Tibial nerve (tissue), 4 donors: Measurements from ENCODE around the gene CYB561A3. TPM values are rescaled to one million over a fixed set of nuclear protein-coding genes. Genes with fewer than 3 reads are reported as not detected.

Source experiments
- DNase-seq, 2 donors: peaks; one replicate each; pipeline ENCODE4 v3.0.0-alpha.2; 2019; ENCODE audit warnings: low spot score in 2 of 2
- H3K27ac ChIP-seq, 4 donors: fragments of 200-600 bp; sonication (generic) in 3 of 4; one replicate each; pipeline ENCODE4 v1.5.1; 2017 to 2019; ENCODE audit warnings: mild to moderate bottlenecking in 1 of 4
- H3K27me3 ChIP-seq, 2 donors: fragments of 200-600 bp; sonication (generic) in 1 of 2; one replicate each; pipeline versions ENCODE4 v1.5.1 to v1.6.0; 2017 to 2019
- H3K36me3 ChIP-seq, 3 donors: fragments of 200-600 bp; sonication (generic); one replicate each; pipeline ENCODE4 v1.5.1; 2018 to 2019
- H3K4me1 ChIP-seq, 4 donors: fragments of 200-600 bp; sonication (generic) in 3 of 4; one replicate each; pipeline ENCODE4 v1.5.1; 2017 to 2019
- H3K4me3 ChIP-seq, 4 donors: fragments of 200-600 bp; sonication (generic) in 3 of 4; one replicate each; pipeline ENCODE4 v1.5.1; 2017 to 2019; ENCODE audit warnings: mild to moderate bottlenecking in 1 of 4, moderate library complexity in 1 of 4
- H3K9me3 ChIP-seq, 4 donors: fragments of 200-600 bp; sonication (generic) in 3 of 4; one replicate each; pipeline ENCODE4 v1.5.1; 2017 to 2019
- EP300 ChIP-seq, 2 donors: sonication (generic); formaldehyde crosslinking; IDR thresholded peaks; one replicate each; pipeline ENCODE4 v1.6.1; 2017; ENCODE audit warnings: antibody characterized with exemption in 2 of 2, mild to moderate bottlenecking in 1 of 2
- POLR2A ChIP-seq, 2 donors: fragments of 450-650 bp; IDR thresholded peaks; one replicate each; pipeline ENCODE4 v1.6.1; 2017; ENCODE audit warnings: antibody characterized with exemption in 2 of 2, mild to moderate bottlenecking in 2 of 2, moderate library complexity in 2 of 2
- WGBS, 2 donors: methylation state at CpG; one replicate each; pipeline ENCODE4 v1.1.5; 2018; 5-methylcytosine and 5-hydroxymethylcytosine counted together
- total RNA-seq, 4 donors: library from RNA; depleted of rRNA; stranded (reverse); fragments of >200 nt; gene quantifications; one replicate each; pipeline ENCODE4 v1.1.0, GENCODE V29; 2016
- TF ChIP-seq, protein P1 (sequence below), 5 experiments: fragments of 200-600 bp in 3 of 5; fragments of 450-650 bp in 2 of 5; sonication (generic) in 3 of 5; IDR thresholded peaks; one replicate each; pipeline ENCODE4 v1.5.1; 2016 to 2019; ENCODE audit warnings: antibody characterized with exemption in 5 of 5, mild to moderate bottlenecking in 3 of 5, moderate library complexity in 2 of 5

CYB561A3 gene
- total RNA-seq, 4 donors from 2014 or later = 44.2 to 68.2 (median 45.8) TPM

DNA sequence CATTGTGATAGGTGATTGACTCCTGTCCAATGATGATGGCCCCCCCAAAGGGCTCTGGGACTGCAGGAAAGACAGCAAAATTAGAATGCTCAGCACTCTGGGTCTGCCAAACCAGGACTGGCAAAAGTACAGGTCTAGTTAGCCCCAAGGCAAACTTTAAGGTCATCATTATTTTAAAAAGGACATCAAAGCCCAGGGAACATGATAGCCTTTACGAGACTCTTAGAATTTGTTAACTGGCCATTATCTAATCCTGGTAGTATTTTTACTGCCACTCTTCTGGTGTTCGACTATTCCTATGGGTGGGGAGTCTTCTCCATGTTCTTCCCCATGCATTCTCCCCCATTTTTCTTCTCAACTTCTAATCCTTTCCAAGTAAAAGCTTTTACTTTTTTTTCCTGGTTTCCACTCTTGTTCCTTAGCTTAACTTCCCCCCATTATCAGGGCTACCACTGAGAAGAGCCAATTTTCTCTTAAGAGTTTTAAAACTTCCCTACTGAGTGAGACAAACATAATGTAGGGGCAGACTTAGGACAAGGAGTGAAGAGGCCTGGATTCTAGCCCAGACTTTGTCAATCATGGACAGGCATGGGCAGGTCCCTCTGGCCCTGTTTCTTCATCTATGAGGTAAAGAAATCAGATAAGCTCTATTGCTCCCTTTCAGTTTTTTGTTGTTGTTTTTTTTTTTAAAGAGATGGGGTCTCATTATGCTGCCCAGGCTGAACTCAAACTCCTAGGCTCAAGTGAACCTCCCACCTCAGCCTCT, 35.9 kb downstream of the CYB561A3 start:
- no peaks in the 10 kb centered on the region for H3K9me3 ChIP-seq
- DNase-seq = no peak
- no peak overlapping the region for H3K4me3 ChIP-seq
- TF ChIP-seq, protein P1, sequence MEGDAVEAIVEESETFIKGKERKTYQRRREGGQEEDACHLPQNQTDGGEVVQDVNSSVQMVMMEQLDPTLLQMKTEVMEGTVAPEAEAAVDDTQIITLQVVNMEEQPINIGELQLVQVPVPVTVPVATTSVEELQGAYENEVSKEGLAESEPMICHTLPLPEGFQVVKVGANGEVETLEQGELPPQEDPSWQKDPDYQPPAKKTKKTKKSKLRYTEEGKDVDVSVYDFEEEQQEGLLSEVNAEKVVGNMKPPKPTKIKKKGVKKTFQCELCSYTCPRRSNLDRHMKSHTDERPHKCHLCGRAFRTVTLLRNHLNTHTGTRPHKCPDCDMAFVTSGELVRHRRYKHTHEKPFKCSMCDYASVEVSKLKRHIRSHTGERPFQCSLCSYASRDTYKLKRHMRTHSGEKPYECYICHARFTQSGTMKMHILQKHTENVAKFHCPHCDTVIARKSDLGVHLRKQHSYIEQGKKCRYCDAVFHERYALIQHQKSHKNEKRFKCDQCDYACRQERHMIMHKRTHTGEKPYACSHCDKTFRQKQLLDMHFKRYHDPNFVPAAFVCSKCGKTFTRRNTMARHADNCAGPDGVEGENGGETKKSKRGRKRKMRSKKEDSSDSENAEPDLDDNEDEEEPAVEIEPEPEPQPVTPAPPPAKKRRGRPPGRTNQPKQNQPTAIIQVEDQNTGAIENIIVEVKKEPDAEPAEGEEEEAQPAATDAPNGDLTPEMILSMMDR (IDR thresholded peaks at IDR 0.05) = no peak
- TF ChIP-seq EP300 (IDR thresholded peaks at IDR 0.05) = no peak
- no peak for TF ChIP-seq POLR2A (IDR thresholded peaks at IDR 0.05)
- H3K4me1 ChIP-seq = peaks cover 0 to 44% (median 0%) of the 10 kb centered on the region in 4 donors
- 86% methylated on average over 2 of the region's 2 CpGs for WGBS, 2 donors
- no peak overlapping the region for H3K27ac ChIP-seq
- peaks cover 3 to 92% (median 41%) of the 10 kb centered on the region in 3 donors for H3K36me3 ChIP-seq
- H3K27me3 ChIP-seq = no peaks in the 10 kb centered on the region

DNA sequence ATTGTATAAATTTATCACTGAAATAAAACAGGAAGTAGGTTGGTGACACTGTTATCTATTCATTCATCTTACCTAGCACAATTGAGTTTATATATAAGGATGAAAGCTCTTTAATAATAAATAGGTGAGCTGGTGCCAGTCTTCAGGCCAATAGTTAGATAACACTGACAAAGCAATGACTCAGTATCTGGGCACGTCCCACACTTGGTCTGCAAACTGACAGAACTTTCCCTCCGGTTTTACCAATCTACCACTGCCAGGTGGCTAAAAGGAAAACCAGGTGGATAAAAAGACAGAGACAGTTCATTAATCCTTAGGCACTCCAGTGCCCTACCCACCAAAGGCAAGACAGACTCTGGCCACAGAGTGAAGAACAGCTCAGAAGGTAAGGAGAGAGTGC, 46.4 kb downstream of the CYB561A3 start:
- H3K4me3 ChIP-seq = no peak overlapping the region
- H3K9me3 ChIP-seq = no peaks in the 10 kb centered on the region
- no peak for TF ChIP-seq POLR2A (IDR thresholded peaks at IDR 0.05)
- TF ChIP-seq, protein P1 (IDR thresholded peaks at IDR 0.05) = no peak
- TF ChIP-seq EP300 (IDR thresholded peaks at IDR 0.05) = no peak
- no peaks in the 10 kb centered on the region for H3K27me3 ChIP-seq
- H3K36me3 ChIP-seq = peaks cover 4 to 98% (median 56%) of the 10 kb centered on the region in 3 donors
- 86 to 87% methylated on average over 2 of the region's 2 CpGs for WGBS, 2 donors
- H3K27ac ChIP-seq = no peak overlapping the region
- no peaks in the 10 kb centered on the region for H3K4me1 ChIP-seq
- DNase-seq = no peak

DNA sequence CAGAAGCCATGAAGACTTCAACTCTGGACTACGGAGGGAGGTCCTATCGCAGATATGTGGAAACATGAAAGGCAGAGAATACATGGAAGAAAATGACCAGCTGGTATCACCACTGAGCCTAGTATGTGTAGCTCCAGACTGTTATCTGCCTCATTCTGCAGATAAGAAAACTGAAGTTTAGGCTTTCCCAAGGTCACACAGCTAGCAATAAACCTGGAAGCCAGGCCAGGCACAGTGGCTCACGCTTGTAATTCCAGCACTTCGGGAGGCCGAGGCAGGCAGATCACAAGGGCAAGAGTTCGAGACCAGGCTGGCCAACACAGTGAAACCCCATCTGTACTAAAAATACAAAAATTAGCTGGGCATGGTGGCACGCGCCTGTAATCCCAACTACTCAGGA, 50.9 kb downstream of the CYB561A3 start:
- H3K36me3 ChIP-seq = peaks cover 8 to 100% (median 77%) of the 10 kb centered on the region in 3 donors
- no peaks in the 10 kb centered on the region for H3K9me3 ChIP-seq
- H3K27ac ChIP-seq = no peak overlapping the region
- no peak for DNase-seq
- H3K4me1 ChIP-seq = no peaks in the 10 kb centered on the region
- H3K27me3 ChIP-seq = no peaks in the 10 kb centered on the region
- H3K4me3 ChIP-seq = no peak overlapping the region
- 83 to 90% methylated on average over 7 to 8 of the region's 8 CpGs for WGBS, 2 donors
- TF ChIP-seq EP300 (IDR thresholded peaks at IDR 0.05) (no peak), POLR2A (IDR thresholded peaks at IDR 0.05) (no peak)
- TF ChIP-seq, protein P1 (IDR thresholded peaks at IDR 0.05) = no peak

DNA sequence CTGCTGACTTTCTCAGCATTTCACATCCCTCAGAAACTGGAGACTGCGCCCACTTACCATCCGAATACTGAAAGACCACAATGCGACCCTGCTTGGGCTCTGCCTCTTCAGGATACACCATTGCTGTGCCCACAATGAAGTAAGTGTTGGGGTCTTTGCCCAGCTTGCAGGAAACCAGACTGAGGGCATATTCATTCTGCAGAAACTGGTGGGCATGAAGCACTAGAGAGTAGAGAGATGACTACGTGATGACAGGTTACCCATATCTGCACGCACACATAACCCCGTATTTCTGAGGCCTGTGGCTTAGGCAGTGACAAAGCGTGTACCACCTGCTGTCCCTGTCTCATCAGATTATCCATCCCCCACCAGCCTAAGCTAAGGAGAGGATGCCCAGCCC, 51.9 kb downstream of the CYB561A3 start:
- Histone ChIP-seq H3K36me3 (peaks cover 8 to 100% (median 67%) of the 10 kb centered on the region in 3 donors), H3K27ac (no peak overlapping the region), H3K27me3 (no peaks in the 10 kb centered on the region), H3K9me3 (no peaks in the 10 kb centered on the region), H3K4me3 (no peak overlapping the region), H3K4me1 (no peaks in the 10 kb centered on the region)
- TF ChIP-seq POLR2A (IDR thresholded peaks at IDR 0.05) = no peak
- TF ChIP-seq EP300 (IDR thresholded peaks at IDR 0.05) = no peak
- TF ChIP-seq, protein P1 (IDR thresholded peaks at IDR 0.05) = no peak
- 92 to 93% methylated on average over 7 of the region's 7 CpGs for WGBS, 2 donors
- DNase-seq = no peak

DNA sequence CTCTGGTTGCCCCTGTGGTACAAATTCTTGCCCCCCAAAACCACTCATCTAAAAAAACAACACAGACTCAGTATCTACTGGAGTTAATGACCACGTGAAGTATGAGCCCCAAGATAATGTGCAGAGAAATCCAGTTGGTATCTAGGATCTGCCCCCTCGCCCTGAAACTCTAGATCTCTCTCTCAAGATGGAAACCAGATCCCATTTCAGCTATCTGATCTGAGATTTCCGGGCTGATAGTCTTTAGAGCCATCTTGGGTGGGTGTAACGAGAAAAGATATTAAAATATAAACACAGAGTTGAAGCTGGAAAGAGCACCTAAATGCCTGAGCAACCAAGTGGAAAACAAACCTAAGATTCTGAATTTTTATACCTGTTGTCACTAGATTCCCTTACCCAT, 52.5 kb downstream of the CYB561A3 start:
- TF ChIP-seq, protein P1 (IDR thresholded peaks at IDR 0.05) = no peak
- no peak for TF ChIP-seq EP300 (IDR thresholded peaks at IDR 0.05)
- no peak for TF ChIP-seq POLR2A (IDR thresholded peaks at IDR 0.05)
- no peaks in the 10 kb centered on the region for H3K4me1 ChIP-seq
- H3K9me3 ChIP-seq = no peaks in the 10 kb centered on the region
- no peak overlapping the region for H3K4me3 ChIP-seq
- no peak for DNase-seq
- peaks cover 8 to 100% (median 67%) of the 10 kb centered on the region in 3 donors for H3K36me3 ChIP-seq
- H3K27ac ChIP-seq = no peak overlapping the region
- no peaks in the 10 kb centered on the region for H3K27me3 ChIP-seq
- 94 to 97% methylated on average over 4 of the region's 4 CpGs for WGBS, 2 donors
